NCI-H128 (cell line): Measurements from ENCODE around the gene ADGRD1.

Source experiments
- DNase-seq: peaks from one replicate; lab custom pipeline; 2025; ENCODE audit not compliant: unreplicated experiment; lab: John Stamatoyannopoulos, UW

ADGRD1 gene

GRCh38 chr12:131020326-131021153 lies 66.8 kb downstream of the ADGRD1 start:
- no peak for DNase-seq

GRCh38 chr12:131021154-131021541 lies 67.4 kb downstream of the ADGRD1 start:
- no peak for DNase-seq

GRCh38 chr12:131024026-131024425 lies 70.3 kb downstream of the ADGRD1 start:
- DNase-seq = no peak

DNA sequence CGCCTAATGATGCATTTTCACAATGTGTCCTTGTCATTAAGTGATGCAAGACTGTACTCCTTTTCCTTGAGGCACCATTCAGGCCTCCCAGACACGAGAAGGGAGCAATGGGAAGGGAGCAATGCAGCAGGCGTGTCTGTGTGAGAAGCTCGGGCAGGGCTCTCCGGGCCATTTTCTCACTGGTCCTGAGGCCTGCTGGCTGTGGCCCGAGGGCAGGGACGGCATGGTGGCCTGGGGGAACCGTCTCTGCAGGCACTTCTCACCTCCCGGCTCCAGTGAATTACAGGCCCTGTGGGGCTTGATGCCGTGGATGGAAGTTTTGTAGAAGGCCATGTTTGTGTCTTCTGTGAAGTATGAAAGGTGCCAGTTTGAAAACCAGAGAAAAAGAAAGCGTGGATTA lies 71.0 kb downstream of the ADGRD1 start:
- no peak for DNase-seq

GRCh38 chr12:131025234-131025633 lies 71.5 kb downstream of the ADGRD1 start:
- DNase-seq = no peak

DNA sequence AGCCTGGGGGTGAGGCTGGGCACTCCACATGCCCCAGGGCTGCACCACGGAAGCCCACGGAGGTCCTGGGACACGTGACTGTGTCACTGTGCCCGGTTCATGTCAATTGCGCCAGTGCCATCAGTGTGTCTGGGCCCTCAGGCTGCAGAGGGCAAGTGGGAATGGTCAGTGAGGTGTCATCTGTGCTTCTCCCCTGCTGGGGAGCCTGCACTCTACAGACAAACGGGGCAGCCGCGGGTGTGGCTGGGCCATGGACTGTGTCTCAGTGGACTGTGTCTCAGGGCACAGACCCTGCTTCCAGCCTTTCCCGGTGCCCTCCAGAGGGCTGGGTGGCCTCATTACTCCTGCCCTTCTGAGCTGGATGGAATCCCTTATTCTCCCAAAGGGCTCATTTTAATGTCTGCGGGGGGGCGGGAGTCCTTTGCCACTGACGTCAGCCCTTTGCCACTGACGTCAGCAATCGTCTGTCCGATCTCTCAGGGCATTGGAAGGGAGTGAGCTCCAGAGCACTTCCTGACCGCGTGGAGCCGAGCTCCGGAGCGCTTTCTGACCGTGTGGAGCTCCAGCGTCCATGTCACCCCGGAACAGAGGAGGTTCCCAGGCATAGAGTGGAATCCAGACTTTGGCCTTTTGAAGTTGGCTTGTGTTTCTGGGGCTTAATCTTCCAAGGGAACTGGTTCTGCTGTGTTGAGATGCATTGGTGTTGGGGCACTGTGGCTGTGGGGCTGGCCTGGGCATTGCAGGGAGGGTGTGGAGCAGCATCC lies 72.4 kb downstream of the ADGRD1 start:
- DNase-seq = no peak

GRCh38 chr12:131026754-131027153 lies 73.0 kb downstream of the ADGRD1 start:
- no peak for DNase-seq

DNA sequence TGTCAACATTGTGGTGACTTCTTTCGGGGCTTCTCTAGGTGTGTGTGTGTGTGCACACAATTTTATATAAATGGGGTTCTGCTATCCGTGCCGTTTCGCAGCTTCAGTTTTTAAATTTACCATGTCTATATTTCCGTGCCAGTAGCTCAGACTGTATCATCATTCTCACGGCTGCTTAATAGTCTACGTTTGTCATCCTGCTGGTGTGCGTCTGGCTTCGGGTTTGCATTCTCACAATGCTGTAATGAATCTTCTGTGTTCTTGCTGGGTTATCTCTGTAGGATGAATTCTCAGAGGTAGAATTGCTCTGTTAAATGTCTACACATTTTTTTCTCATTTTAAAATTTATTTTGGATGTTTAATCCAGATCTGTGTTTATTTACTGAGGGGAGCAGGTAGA lies 73.6 kb downstream of the ADGRD1 start:
- no peak for DNase-seq

DNA sequence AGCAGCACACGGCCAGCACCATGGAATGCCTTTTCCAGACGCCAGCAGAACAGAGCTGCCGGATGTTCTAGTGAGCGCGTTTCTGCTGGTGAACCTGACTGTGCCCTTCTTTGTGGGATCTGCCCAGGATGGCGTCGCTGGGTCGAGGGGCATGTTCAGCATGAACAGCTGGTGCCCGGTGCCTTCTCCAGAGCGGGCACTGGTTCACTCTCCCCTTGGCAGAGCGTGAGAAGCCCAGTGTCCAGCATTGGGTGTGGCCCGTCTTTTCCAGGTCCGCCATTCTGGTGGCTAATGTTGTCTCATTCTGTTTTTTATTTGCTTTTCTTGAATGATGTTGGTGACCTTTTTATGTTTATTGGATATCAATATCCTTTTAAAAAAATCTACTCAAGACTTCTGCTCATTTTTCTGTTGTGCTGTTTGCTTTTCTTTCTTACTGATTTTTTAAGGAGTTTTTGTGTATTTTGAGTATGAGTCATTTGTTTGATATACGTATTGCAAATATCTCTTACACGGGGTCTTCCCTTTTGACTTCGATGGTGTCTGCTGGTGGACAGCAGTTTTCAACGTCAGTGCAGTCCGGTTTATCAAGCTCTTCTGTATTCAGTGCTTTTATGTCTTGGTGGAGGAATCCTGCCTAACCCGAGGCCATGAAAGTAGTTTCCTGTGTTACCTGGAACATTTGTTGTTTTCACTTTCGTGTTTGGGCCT lies 74.3 kb downstream of the ADGRD1 start:
- DNase-seq = no peak

DNA sequence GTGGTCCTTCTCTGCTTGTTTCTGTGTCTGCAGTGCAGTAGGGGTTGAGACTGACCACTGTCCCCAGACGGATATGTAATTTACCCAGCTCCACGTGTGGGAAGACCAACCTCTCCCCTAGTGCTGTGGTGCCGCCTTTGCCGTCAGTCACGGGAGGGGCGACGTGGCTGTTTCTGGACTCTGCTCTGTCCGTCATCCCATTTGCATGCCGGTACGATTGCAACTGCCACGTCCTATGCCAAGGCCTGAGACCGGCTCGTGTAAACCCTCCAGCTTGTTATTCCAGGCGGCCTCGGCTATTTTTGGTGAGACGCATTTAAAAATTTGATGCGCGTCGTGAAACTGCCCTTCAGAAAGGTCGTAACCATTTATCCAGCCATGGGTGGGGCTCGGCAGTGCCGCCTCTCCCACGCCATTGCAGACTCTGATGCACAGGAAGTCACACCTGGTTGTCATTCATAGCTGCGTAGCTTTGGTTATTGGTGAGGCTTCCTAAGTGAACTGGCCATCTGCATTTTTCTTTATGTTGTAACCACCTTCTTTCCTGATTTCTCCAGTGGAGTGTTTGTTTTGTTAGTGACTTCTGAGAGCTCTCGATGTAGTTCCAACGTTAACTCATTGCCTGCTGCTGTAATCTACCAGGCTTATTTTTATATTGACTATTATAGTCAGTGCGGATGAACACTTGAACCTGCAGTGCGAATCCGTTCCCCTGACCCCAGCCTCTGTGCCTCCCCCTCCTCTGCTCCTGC lies 75.1 kb downstream of the ADGRD1 start:
- no peak for DNase-seq

GRCh38 chr12:131030472-131031328 lies 77.0 kb downstream of the ADGRD1 start:
- no peak for DNase-seq

DNA sequence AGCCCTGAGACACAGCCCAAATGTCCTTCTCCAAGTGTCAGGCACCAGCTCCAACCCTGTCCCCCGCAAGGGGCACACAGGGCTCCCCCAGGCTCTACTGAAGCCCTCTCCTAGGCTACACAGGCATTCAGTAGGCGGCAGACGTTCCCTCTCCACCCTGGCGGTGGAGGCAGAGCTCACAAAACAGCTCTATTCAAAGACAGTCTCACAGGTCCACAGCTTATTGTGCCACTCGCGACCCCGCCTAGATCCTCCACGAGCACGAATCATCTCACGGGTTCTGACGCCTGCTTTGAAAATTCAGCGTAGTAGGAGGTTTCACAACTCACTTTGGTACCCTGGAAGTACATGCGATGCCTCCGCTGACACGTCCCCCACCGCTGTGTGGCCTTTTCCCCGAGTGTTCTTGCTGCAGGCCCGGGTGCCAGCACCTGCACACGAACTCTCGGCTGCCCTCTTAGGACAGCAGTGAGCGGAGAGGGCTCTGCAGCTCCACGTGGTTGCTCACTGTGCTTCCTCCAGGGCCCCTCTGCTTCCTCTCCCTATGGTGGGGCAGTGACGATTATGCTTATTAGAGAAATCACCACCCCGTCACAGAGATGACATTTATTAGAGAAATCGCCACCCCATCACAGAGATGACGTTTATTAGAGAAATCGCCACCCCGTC lies 78.5 kb downstream of the ADGRD1 start:
- DNase-seq = no peak

DNA sequence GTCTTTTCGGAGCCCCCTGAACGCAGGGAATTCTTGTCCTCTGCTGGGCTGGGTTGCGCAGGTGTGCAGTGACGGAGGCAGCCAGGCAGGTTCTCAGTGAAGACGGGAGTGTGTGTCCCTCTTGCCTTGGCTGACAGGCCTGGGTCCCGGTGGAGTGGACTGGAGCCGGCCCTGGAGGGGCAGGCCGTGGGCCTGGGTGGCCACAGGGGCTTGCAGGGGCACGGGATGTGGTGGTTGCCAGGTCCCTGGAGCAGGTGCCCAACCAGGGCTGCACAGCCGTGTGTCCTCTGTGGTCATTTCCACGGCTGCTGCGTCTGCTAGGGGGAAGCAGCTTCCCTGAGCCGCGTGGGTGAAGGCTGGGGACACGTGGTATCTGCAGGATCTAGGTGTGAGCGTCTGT lies 79.8 kb downstream of the ADGRD1 start:
- DNase-seq = no peak

DNA sequence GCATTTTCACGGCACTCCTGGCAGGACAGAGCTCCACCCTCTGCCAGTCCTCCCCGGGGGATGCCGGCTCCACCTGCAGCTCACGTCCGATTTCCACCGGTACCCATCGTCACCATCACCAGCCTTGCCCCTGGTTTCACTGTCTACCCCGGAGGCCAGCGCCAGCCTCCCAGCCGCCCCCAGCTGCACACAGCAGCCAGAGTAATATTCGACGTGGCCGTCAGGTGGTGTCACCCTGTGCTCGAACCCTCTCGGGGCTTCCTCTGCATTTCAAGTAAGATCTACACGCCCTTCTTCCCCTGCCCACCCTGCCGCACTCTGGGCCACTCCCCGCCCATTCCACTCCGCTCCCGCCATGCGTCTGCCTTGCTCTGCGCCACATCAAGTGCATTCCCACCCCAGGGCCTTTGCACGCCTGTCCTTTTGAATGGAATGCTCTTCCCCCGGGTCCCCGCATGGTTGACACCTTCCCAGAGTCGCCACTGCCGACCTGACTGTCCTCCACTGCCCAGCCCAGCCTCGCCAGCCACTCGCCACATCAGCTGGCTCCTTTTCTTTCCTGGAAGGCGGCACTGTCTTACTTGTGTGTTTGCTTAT lies 80.3 kb downstream of the ADGRD1 start:
- DNase-seq = no peak

DNA sequence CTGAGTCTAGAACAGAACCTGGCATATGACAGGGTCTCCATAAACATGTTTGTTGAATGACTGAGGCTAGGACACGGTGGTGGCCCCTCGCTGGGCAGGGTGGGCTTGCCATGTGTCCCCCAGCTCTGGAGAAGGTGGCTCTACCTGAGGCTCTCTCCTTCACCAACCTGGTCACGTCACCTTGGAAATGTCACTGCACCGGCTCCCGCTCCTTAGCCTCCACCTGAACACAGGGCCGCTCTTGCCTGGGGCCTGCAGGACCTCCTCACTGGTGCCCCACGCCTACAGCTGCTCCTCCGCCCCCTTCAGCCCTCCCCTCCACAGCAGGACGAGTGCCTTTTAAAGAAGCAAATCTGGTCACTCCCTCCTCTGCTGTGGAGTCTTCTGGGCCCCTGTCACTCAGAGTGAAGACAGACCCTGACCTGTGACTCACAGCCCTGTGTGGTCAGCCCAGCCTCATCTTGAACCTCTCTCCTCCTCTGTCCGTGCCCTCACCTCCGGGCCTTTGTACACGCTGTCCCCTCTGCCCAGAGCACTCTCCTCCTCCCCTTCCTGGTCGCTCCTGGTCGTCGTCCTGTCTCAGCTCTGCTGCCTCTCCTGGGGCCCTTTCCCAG lies 81.0 kb downstream of the ADGRD1 start:
- DNase-seq = no peak

DNA sequence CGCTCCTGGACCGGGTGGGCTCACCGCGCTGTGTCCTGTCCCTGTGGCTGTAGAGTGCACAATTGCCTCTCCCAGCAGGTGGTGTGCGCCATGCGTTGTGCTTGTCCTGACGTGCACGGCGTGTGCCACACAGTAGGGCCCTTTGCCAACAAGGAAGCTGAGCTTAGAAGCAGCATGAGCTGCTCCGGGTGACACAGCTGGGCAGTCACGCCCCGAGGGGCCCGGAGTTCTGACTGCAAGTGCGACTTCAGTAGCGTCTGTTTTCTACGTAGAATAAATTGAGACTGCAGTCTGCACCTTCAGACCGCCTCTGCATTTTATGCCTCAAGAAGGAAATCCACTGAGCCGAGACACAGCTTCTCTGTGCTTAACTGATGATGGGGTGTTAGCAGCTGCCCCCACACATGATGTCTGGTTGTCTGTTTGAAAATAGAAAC lies 81.6 kb downstream of the ADGRD1 start:
- DNase-seq = no peak

DNA sequence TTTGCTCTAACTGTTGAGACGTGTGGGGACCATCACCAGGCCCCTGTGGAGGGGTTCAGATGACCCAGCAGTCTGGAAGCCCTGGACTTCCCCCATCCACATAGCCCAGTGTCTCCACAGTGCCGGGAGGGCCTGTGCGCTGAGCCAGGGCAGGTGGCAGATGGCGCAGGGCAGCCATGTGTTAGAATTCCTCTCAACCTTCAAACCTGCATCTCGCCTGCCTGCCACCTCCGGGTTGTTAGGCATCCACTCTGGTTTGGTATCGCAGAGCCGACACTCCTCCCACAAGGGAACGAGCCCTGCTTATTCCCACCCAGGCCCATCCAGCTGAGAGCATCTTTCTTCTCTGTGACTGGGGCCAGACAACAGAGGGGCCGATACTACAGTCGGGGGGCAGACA lies 84.5 kb downstream of the ADGRD1 start:
- DNase-seq = no peak
